ENCODE measurements around the gene TSHZ2.

DNA sequence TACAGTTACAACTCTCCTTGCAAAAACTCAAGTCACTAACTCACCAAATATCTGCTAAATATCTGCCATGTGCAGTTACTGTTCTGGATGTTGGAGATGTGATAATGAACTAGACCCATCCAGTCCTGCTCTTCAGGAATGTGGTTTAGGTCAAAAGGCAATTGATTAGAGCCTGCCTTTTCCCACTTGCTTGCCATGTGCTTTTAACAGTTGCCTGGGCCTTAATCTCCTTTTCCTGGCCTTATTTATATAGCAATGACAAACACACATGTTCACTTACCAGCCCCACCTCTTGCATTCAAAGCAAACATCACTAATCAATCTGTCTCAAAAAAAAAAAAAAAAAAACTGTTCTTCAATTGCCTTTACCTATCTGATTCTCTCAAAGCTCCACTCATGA lies 422.3 kb downstream of the TSHZ2 start:
- TF ChIP-seq, protein P1, sequence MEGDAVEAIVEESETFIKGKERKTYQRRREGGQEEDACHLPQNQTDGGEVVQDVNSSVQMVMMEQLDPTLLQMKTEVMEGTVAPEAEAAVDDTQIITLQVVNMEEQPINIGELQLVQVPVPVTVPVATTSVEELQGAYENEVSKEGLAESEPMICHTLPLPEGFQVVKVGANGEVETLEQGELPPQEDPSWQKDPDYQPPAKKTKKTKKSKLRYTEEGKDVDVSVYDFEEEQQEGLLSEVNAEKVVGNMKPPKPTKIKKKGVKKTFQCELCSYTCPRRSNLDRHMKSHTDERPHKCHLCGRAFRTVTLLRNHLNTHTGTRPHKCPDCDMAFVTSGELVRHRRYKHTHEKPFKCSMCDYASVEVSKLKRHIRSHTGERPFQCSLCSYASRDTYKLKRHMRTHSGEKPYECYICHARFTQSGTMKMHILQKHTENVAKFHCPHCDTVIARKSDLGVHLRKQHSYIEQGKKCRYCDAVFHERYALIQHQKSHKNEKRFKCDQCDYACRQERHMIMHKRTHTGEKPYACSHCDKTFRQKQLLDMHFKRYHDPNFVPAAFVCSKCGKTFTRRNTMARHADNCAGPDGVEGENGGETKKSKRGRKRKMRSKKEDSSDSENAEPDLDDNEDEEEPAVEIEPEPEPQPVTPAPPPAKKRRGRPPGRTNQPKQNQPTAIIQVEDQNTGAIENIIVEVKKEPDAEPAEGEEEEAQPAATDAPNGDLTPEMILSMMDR (IDR thresholded peaks at IDR 0.05), result no peak
- no peak for TF ChIP-seq POLR2A (IDR thresholded peaks at IDR 0.05)
